Natural killer cell (primary cell): ENCODE measurements around the gene B4GALT1. TPM values are rescaled to one million over a fixed set of nuclear protein-coding genes. Genes with fewer than 3 reads are reported as not detected.

Experiments used
- ATAC-seq, 3 donors: fragments of 150-1000 bp in 2 of 3; fragments of 200-7000 bp in 1 of 3; cut with Tn5 transposase; 1 replicate in 1 of 3; 2 replicates in 2 of 3; pipeline ENCODE4 v1.10.0; 2021; ENCODE audit warnings: mild to moderate bottlenecking in 2 of 3, moderate library complexity in 2 of 3
- DNase-seq, 2 donors: peaks; one replicate each; pipeline versions ENCODE4 v3.0.0 to v3.0.0-alpha.2; 2013 to 2021; ENCODE audit warnings: mixed read lengths in 1 of 2
- H3K27ac ChIP-seq: one replicate; pipeline ENCODE4 v1.5.1; 2013; ENCODE audit warnings: mild to moderate bottlenecking, low read length
- H3K27me3 ChIP-seq: one replicate; pipeline ENCODE4 v1.6.1; 2013; ENCODE audit warnings: low read length; ENCODE audit not compliant: control insufficient read depth, insufficient read depth
- H3K36me3 ChIP-seq: one replicate; pipeline ENCODE4 v1.6.1; 2013; ENCODE audit warnings: low read length; ENCODE audit not compliant: control insufficient read depth, insufficient read depth
- H3K4me1 ChIP-seq: one replicate; pipeline ENCODE4 v1.6.1; 2013; ENCODE audit warnings: low read length; ENCODE audit not compliant: control insufficient read depth, insufficient read depth
- H3K4me3 ChIP-seq: one replicate; pipeline ENCODE4 v1.5.1; 2013; ENCODE audit warnings: low read length
- H3K9me3 ChIP-seq: one replicate; pipeline ENCODE4 v1.6.1; 2013; ENCODE audit warnings: low read length; ENCODE audit not compliant: control insufficient read depth, insufficient read depth
- H3K27ac Mint-ChIP-seq, 2 donors: one replicate each; pipeline ENCODE4 v1.8.0; 2022; ENCODE audit warnings: mild to moderate bottlenecking in 2 of 2, mixed read lengths in 2 of 2, moderate library complexity in 1 of 2
- H3K27me3 Mint-ChIP-seq, 2 donors: one replicate each; pipeline ENCODE4 v1.8.0; 2022; ENCODE audit warnings: low read depth in 2 of 2, mixed read lengths in 2 of 2
- H3K36me3 Mint-ChIP-seq: one replicate; pipeline ENCODE4 v1.8.0; 2022; ENCODE audit warnings: mixed read lengths
- H3K4me1 Mint-ChIP-seq, 2 donors: one replicate each; pipeline ENCODE4 v1.8.0; 2022; ENCODE audit warnings: mixed read lengths in 2 of 2
- H3K4me3 Mint-ChIP-seq: one replicate; pipeline ENCODE4 v1.8.0; 2022; ENCODE audit warnings: mild to moderate bottlenecking, moderate library complexity, mixed read lengths
- H3K9me3 Mint-ChIP-seq, 2 donors: one replicate each; pipeline ENCODE4 v1.8.0; 2022; ENCODE audit warnings: mixed read lengths in 2 of 2
- CTCF ChIP-seq: fragments of 200-600 bp; IDR thresholded peaks from one replicate; pipeline ENCODE4 v1.8.0; 2022; ENCODE audit warnings: antibody characterized with exemption
- WGBS: methylation state at CpG from one replicate; pipeline ENCODE4 v1.1.7; 2013; ENCODE audit warnings: missing lambda C conversion rate; ENCODE audit not compliant: insufficient coverage; 5-methylcytosine and 5-hydroxymethylcytosine counted together
- intact Hi-C: fragments of 100-400 bp; cut with micrococcal nuclease; formaldehyde crosslinking; loops from one replicate; pipeline ENCODE4 v1.14.2; 2022
- total RNA-seq, 4 donors: library from RNA; stranded (reverse); fragments of 120-200 nt in 1 of 4; gene quantifications; one replicate each; pipeline versions ENCODE4 v1.2.3 to v1.2.4, GENCODE V29; 2013 to 2022

Gene B4GALT1
- total RNA-seq, 3 donors from 2014 or later (not counting 1 experiment from before 2014, with no cell fraction given) = 122 to 143 (median 128) TPM

GRCh38 chr9:33130961-33131789, 36.0 kb downstream of the B4GALT1 start:
- peak overlapping the region; percentile 88 for H3K4me3 Mint-ChIP-seq
- no peaks in the 10 kb centered on the region for H3K9me3 ChIP-seq
- H3K27ac Mint-ChIP-seq = peak overlapping the region; percentile 97 to 98
- intact Hi-C loops = loop anchor here (1.0 kb wide), 1 partner anchor 33 kb away; no protein-coding TSS in a partner anchor
- H3K4me3 ChIP-seq = no peak overlapping the region
- DNase-seq = no peak
- WGBS = over 99% methylated on average over 4 of the region's 4 CpGs
- no peaks in the 10 kb centered on the region for H3K9me3 Mint-ChIP-seq
- H3K27me3 ChIP-seq = no peaks in the 10 kb centered on the region
- no peak for TF ChIP-seq CTCF
- H3K27me3 Mint-ChIP-seq = no peaks in the 10 kb centered on the region
- peak in 2 of 3 donors; percentile 21 to 47 for ATAC-seq
- peaks cover 75 to 87% of the 10 kb centered on the region in 2 donors for H3K4me1 Mint-ChIP-seq
- peaks cover 28% of the 10 kb centered on the region for H3K36me3 Mint-ChIP-seq
- H3K27ac ChIP-seq = peak overlapping the region; percentile 82
- peaks cover 75% of the 10 kb centered on the region for H3K4me1 ChIP-seq
- H3K36me3 ChIP-seq = peaks cover 67% of the 10 kb centered on the region

- DNase-seq = peak; percentile 49 to 53
- TF ChIP-seq CTCF = no peak
- ATAC-seq = peak; percentile 83 to 93 (median 86)
- Histone ChIP-seq H3K9me3 (no peaks in the 10 kb centered on the region), H3K4me3 (no peak overlapping the region), H3K36me3 (peaks cover 67% of the 10 kb centered on the region), H3K27ac (peak overlapping the region; percentile 82), H3K27me3 (no peaks in the 10 kb centered on the region), H3K4me1 (peaks cover 75% of the 10 kb centered on the region)
- peak overlapping the region; percentile 97 to 98 for H3K27ac Mint-ChIP-seq
- intact Hi-C loops = loop anchor here (1.0 kb wide), 1 partner anchor 34 kb away; no protein-coding TSS in a partner anchor
- no peaks in the 10 kb centered on the region for H3K9me3 Mint-ChIP-seq
- no peaks in the 10 kb centered on the region for H3K27me3 Mint-ChIP-seq
- WGBS = 55% methylated on average over 12 of the region's 14 CpGs
- peak overlapping the region; percentile 88 for H3K4me3 Mint-ChIP-seq
- H3K4me1 Mint-ChIP-seq = peaks cover 74 to 87% of the 10 kb centered on the region in 2 donors
- H3K36me3 Mint-ChIP-seq = peaks cover 28% of the 10 kb centered on the region
Observed at GRCh38 chr9:33129886-33130881, 37.0 kb downstream of the B4GALT1 start.

GRCh38 chr9:33129251-33129885, 37.8 kb downstream of the B4GALT1 start:
- 94% methylated on average over 5 of the region's 5 CpGs for WGBS
- Histone ChIP-seq H3K4me1 (peaks cover 75% of the 10 kb centered on the region), H3K9me3 (no peaks in the 10 kb centered on the region), H3K27me3 (no peaks in the 10 kb centered on the region), H3K27ac (peak overlapping the region; percentile 82), H3K4me3 (no peak overlapping the region), H3K36me3 (peaks cover 65% of the 10 kb centered on the region)
- TF ChIP-seq CTCF = no peak
- Mint-ChIP-seq H3K27me3 (no peaks in the 10 kb centered on the region), H3K4me1 (peaks cover 78 to 87% of the 10 kb centered on the region in 2 donors), H3K9me3 (no peaks in the 10 kb centered on the region), H3K27ac (peak overlapping the region; percentile 97 to 98), H3K36me3 (peaks cover 28% of the 10 kb centered on the region), H3K4me3 (peak overlapping the region; percentile 88)
- ATAC-seq = no peak
- intact Hi-C loops = no loop called here
- no peak for DNase-seq
